GM18861 (cell line): ENCODE data around the gene KIF23.
"Not testable (repeated sequence)": the region's sequence is repeated elsewhere in the genome, so short reads cannot be mapped to it uniquely, and the experiment has no call there.

Experiments
- ATAC-seq: cut with Tn5 transposase; IDR thresholded peaks from one replicate; pipeline ENCODE4 v1.9.1; 2021; ENCODE audit not compliant: unreplicated experiment

KIF23 gene

DNA sequence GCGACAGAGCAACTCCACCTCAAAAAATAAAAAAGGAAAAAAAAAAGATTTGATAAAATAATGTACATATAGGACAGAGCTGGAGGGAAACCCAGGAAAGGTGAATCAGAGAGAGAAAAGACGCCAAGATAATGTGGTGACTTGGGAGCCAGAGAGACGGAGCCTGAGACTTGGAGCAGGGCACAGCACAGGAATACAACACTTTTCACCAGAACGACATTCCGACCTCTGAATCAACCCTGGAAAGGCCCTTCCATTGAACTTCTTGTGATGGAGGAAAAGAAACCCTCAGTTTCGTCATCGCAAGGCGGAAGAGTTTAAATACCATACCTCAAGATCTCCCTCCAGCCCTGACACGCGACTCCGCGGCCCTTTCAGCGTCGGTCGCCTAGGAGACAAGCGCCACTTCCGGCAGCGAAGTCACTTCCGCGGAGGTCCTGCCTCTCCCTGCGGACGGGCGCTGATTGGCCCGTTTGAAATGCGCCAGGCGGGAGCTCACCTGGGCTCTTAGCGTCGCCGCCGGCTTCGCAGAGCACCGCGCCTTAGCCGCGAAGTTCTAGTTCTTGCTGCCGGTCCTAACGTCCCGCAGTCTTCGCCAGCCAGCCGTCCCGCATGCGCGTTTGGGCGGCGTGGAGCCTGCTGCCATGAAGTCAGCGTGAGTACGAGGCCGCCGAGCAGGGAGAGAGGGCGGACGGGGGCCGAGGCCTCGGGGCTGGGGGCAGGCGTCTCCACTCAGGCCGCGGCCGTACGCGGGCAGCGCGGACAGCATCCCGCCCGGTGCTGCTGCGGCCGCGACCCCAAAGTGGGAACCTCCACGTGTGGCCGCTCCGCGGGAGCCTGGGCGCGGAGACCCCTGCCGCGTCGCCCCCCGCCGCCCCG is at the start of gene KIF23:
KIF23 (plus strand) TSS at position 528 of the 879 bp plus-strand sequence; CDS start at position 645, 117 bp downstream.
- peak; percentile 93 for ATAC-seq

DNA sequence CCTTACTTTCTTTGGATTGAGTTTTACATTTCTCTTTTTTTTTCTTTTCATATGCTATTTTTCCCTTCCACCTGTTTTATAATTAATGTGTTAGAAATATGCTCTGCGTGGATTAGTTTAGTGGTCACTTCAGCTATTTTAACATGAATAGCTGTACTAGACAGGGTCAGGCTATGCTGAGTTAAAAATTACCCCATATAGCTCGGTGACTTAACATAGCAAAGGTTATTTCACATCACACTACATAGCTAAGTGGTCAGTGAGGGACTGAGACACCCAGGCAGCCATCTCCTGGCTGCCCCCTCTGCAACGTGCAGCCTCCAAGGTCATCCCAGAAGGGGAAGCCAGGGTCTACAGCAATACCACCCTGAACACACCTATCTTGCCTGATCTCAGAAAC is 46.9 kb upstream of the KIF23 start:
- no peak for ATAC-seq

DNA sequence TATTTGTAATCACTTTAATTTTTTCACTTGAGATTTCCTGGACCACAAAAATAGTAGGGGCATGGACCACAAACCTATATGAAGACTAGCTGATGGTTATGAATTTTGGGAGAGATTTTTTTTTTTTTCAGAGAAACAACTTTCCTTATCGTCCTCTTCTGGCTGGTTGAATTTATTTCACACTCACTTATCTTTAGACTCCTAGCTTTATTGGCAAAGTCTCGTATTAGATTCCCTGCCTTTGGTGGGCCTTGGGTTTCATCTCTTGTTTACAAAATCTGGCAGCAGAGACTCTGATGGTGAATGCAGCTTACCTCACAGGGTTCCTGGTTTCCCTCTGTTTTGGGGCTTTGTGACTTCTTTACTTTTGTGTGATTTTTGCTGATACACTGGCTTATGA is 44.5 kb upstream of the KIF23 start:
- no peak for ATAC-seq

DNA sequence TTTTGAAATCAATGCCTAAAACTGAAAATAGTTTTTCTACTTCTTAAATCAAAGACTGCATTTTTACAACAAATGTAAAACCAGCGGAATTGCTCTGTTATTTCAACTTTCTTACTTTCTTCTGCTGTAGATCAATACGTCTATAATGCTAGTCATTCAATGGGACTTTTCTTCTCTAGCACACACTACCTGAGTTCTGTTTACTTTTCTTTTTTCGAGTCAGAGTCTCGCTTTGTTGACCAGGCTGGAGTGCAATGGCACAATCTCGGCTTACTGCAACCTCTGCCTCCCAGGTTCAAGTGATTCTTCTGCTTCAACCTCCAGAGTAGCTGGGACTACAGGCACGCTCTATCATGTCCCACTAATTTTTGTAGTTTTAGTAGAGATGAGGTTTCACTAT is 40.7 kb upstream of the KIF23 start:
- ATAC-seq, result no peak

GRCh38 chr15:69375151-69375790 is 38.9 kb upstream of the KIF23 start:
- ATAC-seq, result no peak

- ATAC-seq, result no peak
These were observed 36.8 kb upstream of the KIF23 start for GRCh38 chr15:69377216-69377970.

DNA sequence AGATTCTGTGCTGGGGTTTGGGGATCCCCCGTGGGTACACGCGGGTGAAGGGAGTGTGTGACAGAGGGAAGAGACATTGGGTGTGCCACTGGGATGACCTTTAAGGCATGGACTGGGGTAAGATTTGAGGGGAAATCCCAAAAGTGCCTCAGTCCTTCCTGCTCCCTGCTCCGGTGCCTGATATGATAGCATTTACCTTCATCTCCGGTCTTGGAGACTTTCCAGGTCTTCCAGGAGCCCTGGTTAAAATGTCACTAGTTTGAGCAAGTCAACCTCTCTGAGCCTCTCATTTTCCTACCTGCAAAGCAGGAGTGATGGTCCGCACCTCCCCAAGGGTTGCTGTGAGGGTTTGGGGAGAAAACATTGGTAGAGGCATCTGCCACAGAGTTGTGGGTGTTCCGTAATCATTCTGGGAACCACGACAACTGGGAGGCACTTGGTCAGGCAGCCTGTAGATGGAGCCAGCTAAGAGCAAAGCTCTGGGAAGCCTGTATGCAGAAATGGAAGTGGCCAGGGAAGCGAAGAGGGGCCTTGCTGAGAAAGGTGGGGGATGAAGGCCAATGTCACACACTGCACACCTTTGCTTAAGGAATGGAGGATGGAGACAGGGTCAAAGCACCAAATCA is 33.9 kb upstream of the KIF23 start:
- no peak for ATAC-seq

GRCh38 chr15:69380726-69381105 is 33.4 kb upstream of the KIF23 start:
- no peak for ATAC-seq

GRCh38 chr15:69382176-69382575 is 32.0 kb upstream of the KIF23 start:
- ATAC-seq, result not testable (repeated sequence)

DNA sequence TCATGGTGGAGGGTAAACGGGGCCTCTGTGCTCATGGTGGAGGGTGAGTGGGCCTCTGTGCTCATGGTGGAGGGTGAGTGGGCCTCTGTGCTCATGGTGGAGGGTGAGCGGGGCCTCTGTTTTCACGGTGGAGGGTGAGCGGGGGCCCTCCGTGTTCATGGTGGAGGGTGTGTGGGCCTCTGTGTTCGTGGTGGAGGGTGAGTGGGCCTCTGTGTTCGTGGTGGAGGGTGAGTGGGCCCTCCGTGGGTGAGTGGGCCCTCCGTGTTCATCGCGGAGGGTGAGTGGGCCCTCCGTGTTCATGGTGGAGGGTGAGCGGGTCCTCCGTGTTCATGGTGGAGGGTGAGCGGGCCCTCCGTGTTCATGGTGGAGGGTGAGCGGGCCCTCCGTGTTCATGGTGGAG is 30.1 kb upstream of the KIF23 start:
- ATAC-seq, result not testable (repeated sequence)

GRCh38 chr15:69384626-69385598 is 29.2 kb upstream of the KIF23 start:
- no peak for ATAC-seq

DNA sequence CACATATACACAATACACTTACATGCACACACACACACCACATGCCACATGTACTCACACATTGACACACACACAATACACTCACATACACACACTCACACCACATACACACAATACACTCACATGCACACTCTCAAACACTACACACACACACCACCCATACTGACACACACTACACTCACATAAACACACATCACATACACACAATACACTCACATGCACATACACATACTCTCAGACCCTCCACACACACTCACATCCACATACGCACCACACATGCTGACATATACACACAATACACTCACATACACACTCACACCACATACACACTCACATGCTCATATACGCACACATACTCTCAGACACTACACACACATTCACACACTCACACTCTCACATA is 28.3 kb upstream of the KIF23 start:
- ATAC-seq, result no peak

DNA sequence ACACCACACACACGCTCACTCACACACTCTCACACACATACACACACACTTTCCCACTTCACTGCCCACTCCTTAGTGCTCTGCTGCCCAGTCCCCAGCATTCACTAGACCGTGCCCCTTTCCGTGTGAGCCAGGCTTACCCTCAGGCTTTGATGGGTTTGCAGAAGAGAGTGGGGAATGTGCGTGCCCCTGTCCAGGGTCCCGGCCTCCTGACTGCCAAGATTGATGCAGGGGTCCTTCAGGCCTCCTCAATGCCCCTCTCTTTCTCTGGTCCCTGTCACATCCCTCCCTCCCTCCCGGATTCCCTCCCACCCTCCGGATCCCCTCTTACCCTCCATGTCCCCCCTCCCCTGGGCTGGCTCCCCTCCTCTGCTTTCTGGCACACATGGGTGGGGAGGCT is 27.9 kb upstream of the KIF23 start:
- ATAC-seq, result no peak

- no peak for ATAC-seq
These were observed 25.9 kb upstream of the KIF23 start for GRCh38 chr15:69388260-69388705.

- no peak for ATAC-seq
These were observed 24.7 kb upstream of the KIF23 start for GRCh38 chr15:69389426-69389825.

GRCh38 chr15:69390575-69390974 is 23.6 kb upstream of the KIF23 start:
- ATAC-seq, result no peak

DNA sequence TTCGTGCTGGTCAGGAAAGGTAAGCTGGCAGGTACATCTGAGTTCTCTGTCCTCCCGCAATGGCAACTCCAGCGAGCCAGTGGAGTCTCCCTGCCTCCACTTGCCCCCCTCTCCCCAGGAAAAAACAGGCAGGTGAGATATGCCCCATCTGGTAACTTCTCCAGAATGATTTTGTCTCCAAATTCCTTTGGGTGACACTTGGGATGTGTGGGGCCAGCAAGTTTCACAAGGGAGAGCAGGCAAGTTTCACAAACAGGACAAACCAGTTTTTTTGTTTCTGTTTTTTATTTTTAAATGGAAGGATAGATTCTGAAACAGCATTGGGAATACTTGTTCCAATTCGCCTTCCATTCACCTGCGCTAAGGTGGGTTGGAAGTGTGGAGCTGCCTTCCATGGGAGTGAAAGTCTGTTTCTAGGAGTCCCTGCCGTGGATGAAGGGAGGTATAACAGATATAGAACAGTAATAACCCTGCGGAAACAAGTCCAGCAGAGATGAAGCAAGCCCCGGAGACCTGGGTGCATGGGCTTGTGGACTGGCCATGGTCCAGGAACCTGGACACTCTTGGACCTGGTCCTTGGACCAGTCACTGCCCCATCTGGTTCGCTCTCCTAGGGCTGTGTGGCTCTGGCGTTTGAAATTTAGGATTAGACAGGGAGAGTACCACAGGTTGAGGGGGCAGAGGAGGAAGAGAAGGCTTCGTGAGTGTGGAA is 22.9 kb upstream of the KIF23 start:
- ATAC-seq, result no peak

DNA sequence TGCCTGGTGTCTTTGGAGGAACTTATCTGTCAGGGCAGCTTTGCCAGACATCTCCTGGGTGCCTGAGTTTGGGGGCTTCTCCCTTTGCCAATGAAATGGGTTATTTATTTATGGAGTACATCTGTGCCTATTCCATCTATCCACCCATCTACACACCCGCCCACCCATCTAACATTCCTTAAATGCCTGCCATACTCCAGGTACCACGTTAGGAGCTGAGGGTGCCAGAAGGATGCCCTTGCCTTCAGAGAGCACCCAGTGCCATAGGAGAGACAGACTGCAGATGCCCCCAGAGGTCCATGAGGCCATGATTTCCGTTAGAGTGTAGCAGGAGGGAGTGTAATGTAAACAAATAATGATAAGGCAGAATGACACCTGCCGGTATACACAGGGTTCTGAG is 21.8 kb upstream of the KIF23 start:
- ATAC-seq, result no peak

DNA sequence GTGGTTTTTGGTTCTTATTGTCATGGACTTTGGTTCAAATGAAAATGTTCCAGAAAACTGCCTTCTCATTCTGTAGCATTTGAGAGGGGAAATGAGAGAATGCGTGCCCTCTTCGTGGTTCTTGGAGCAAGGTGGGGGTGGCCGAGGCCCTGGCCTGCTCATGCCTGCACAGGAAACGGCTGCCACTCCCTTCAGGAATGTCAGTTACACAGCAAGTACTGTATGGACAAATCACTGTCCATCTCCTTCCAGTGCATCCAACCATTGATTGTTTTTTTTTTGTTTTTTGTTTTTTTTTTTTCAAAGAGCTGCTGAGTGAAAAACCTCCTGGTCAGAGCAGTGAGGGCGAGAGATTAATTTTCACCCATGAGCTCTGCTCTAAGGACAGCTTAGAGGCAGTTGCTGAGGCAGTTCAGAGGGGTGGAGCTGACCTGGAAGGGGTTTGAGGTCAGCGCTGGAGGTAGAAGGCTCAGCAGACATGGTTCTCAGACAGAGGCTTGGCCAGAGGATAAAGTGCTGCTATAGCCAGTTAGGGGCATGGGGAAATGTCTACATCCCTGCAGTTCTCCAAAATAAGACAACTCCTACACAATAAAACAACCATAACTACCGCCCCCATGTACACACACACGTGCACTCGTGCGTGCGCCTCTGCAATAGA is 20.2 kb upstream of the KIF23 start:
- no peak for ATAC-seq
